ENCODE results near the gene QTRT2.

GRCh38 chr3:114110439-114110838 lies 53.9 kb downstream of the QTRT2 start:
- TF ChIP-seq CTCF (IDR thresholded peaks at IDR 0.05) (no peak), POLR2AphosphoS5 (IDR thresholded peaks at IDR 0.05) (no peak)
